ENCODE data around the gene PTPRS. TPM values are rescaled to one million over a fixed set of nuclear protein-coding genes. Genes with fewer than 3 reads are reported as not detected.
"Not testable (repeated sequence)": the region's sequence is repeated elsewhere in the genome, so short reads cannot be mapped to it uniquely, and the experiment has no call there.

Gene PTPRS
- 52.5 and 66.6 TPM in 2 replicates for total RNA-seq (2014; rRNA removed; shearing (Covaris generic))

- Histone ChIP-seq H3K27ac (no peak within 1 kb of the TSS), H3K4me1 (replicated peaks) (peaks cover 24% of the 10 kb centered on the region)
Measured at GRCh38 chr19:5340637-5341447, at the start of gene PTPRS. PTPRS (minus strand) TSS chr19:5340812; CDS start chr19:5286140, 54,672 bp downstream.

GRCh38 chr19:5389353-5389752, 48.7 kb upstream of the PTPRS start:
- H3K4me1 ChIP-seq (replicated peaks): no peaks in the 10 kb centered on the region
- H3K27me3 ChIP-seq (replicated peaks): peaks cover 29% of the 10 kb centered on the region
- no peak overlapping the region for H3K4me3 ChIP-seq
- 0 out of 2 replicates have a peak, but pooled peaks cover 2% of the 10 kb centered on the region for H3K9me3 ChIP-seq (replicated peaks)
- no peak overlapping the region for H3K27ac ChIP-seq
- no peaks in the 10 kb centered on the region for H3K36me3 ChIP-seq
- DNase-seq (ENCODE audit: low read depth in 1 of 2, low spot score in 2 of 2): no peak

More at GRCh38 chr19:5340637-5341447, at the start of gene PTPRS:
- H3K4me3 ChIP-seq: peak within 1 kb of the TSS; percentile 43
- peak; percentile 73 to 87 for DNase-seq (ENCODE audit: low read depth in 1 of 2, low spot score in 2 of 2)
- H3K27me3 ChIP-seq (replicated peaks): peaks cover 21% of the 10 kb centered on the region
- H3K36me3 ChIP-seq: no peaks in the 10 kb centered on the region
- H3K9me3 ChIP-seq (replicated peaks): peaks cover 4% of the 10 kb centered on the region; the same call in 1 of the 2 replicates

- no peak overlapping the region for H3K27ac ChIP-seq
- no peaks in the 10 kb centered on the region for H3K36me3 ChIP-seq
- no peaks in the 10 kb centered on the region for H3K4me1 ChIP-seq (replicated peaks)
- H3K4me3 ChIP-seq: no peak overlapping the region
- 0 out of 2 replicates have a peak, but pooled peaks cover 2% of the 10 kb centered on the region for H3K9me3 ChIP-seq (replicated peaks)
- no peak for DNase-seq (ENCODE audit: low read depth in 1 of 2, low spot score in 2 of 2)
- peaks cover 13% of the 10 kb centered on the region for H3K27me3 ChIP-seq (replicated peaks)
Measured at GRCh38 chr19:5387472-5387871, 46.9 kb upstream of the PTPRS start.

- 0 out of 2 replicates have a peak, but pooled peaks cover 2% of the 10 kb centered on the region for H3K9me3 ChIP-seq (replicated peaks)
- H3K27ac ChIP-seq: no peak overlapping the region
- no peak for DNase-seq (ENCODE audit: low read depth in 1 of 2, low spot score in 2 of 2)
- H3K4me1 ChIP-seq (replicated peaks): no peaks in the 10 kb centered on the region
- no peak overlapping the region for H3K4me3 ChIP-seq
- H3K36me3 ChIP-seq: no peaks in the 10 kb centered on the region
- peaks cover 7% of the 10 kb centered on the region for H3K27me3 ChIP-seq (replicated peaks)
Measured at GRCh38 chr19:5386841-5387240, 46.2 kb upstream of the PTPRS start.

GRCh38 chr19:5381197-5381596, 40.6 kb upstream of the PTPRS start:
- not testable (repeated sequence) for H3K27me3 ChIP-seq (replicated peaks); H3K4me1 ChIP-seq (replicated peaks); H3K27ac ChIP-seq; H3K4me3 ChIP-seq; H3K9me3 ChIP-seq (replicated peaks); DNase-seq (ENCODE audit: low read depth in 1 of 2, low spot score in 2 of 2); H3K36me3 ChIP-seq

GRCh38 chr19:5380215-5380919, 39.8 kb upstream of the PTPRS start:
- H3K9me3 ChIP-seq (replicated peaks): 0 out of 2 replicates have a peak, but pooled peaks cover 2% of the 10 kb centered on the region
- H3K27ac ChIP-seq: no peak overlapping the region
- no peak for DNase-seq (ENCODE audit: low read depth in 1 of 2, low spot score in 2 of 2)
- H3K4me1 ChIP-seq (replicated peaks): no peaks in the 10 kb centered on the region
- H3K36me3 ChIP-seq: no peaks in the 10 kb centered on the region
- H3K4me3 ChIP-seq: no peak overlapping the region
- H3K27me3 ChIP-seq (replicated peaks): no peaks in the 10 kb centered on the region; the same call in 1 of the 2 replicates

- H3K27ac ChIP-seq: no peak overlapping the region
Measured at GRCh38 chr19:5376928-5377327, 36.3 kb upstream of the PTPRS start.

GRCh38 chr19:5372572-5373200, 32.1 kb upstream of the PTPRS start:
- H3K27me3 ChIP-seq (replicated peaks): no peaks in the 10 kb centered on the region
- H3K4me3 ChIP-seq: no peak overlapping the region
- H3K9me3 ChIP-seq (replicated peaks): 0 out of 2 replicates have a peak, but pooled peaks cover 2% of the 10 kb centered on the region
- H3K27ac ChIP-seq: no peak overlapping the region
- DNase-seq (ENCODE audit: low read depth in 1 of 2, low spot score in 2 of 2): no peak
- H3K4me1 ChIP-seq (replicated peaks): no peaks in the 10 kb centered on the region
- H3K36me3 ChIP-seq: no peaks in the 10 kb centered on the region

More at GRCh38 chr19:5376928-5377327, 36.3 kb upstream of the PTPRS start:
- Histone ChIP-seq H3K27me3 (replicated peaks) (no peaks in the 10 kb centered on the region), H3K9me3 (replicated peaks) (0 out of 2 replicates have a peak, but pooled peaks cover 4% of the 10 kb centered on the region), H3K36me3 (no peaks in the 10 kb centered on the region), H3K4me1 (replicated peaks) (no peaks in the 10 kb centered on the region), H3K4me3 (no peak overlapping the region)
- no peak for DNase-seq (ENCODE audit: low read depth in 1 of 2, low spot score in 2 of 2)

GRCh38 chr19:5369962-5370367, 29.4 kb upstream of the PTPRS start:
- 0 out of 2 replicates have a peak, but pooled peaks cover 2% of the 10 kb centered on the region for H3K9me3 ChIP-seq (replicated peaks)
- DNase-seq (ENCODE audit: low read depth in 1 of 2, low spot score in 2 of 2): peak; percentile 24 to 66
- H3K4me3 ChIP-seq: no peak overlapping the region
- no peak overlapping the region for H3K27ac ChIP-seq
- H3K27me3 ChIP-seq (replicated peaks): no peaks in the 10 kb centered on the region
- no peaks in the 10 kb centered on the region for H3K4me1 ChIP-seq (replicated peaks)
- no peaks in the 10 kb centered on the region for H3K36me3 ChIP-seq

- H3K27ac ChIP-seq: no peak overlapping the region
- H3K27me3 ChIP-seq (replicated peaks): no peaks in the 10 kb centered on the region
- H3K9me3 ChIP-seq (replicated peaks): 0 out of 2 replicates have a peak, but pooled peaks cover 2% of the 10 kb centered on the region
- no peak overlapping the region for H3K4me3 ChIP-seq
- no peaks in the 10 kb centered on the region for H3K4me1 ChIP-seq (replicated peaks)
- no peaks in the 10 kb centered on the region for H3K36me3 ChIP-seq
- no peak for DNase-seq (ENCODE audit: low read depth in 1 of 2, low spot score in 2 of 2)
Measured at GRCh38 chr19:5369304-5369703, 28.7 kb upstream of the PTPRS start.

GRCh38 chr19:5367530-5368133, 27.0 kb upstream of the PTPRS start:
- Histone ChIP-seq H3K4me3 (no peak overlapping the region), H3K36me3 (no peaks in the 10 kb centered on the region), H3K27ac (no peak overlapping the region), H3K9me3 (replicated peaks) (0 out of 2 replicates have a peak, but pooled peaks cover 2% of the 10 kb centered on the region), H3K27me3 (replicated peaks) (no peaks in the 10 kb centered on the region), H3K4me1 (replicated peaks) (no peaks in the 10 kb centered on the region)
- DNase-seq (ENCODE audit: low read depth in 1 of 2, low spot score in 2 of 2): no peak

GRCh38 chr19:5365905-5366304, 25.3 kb upstream of the PTPRS start:
- H3K27ac ChIP-seq: no peak overlapping the region
- no peaks in the 10 kb centered on the region for H3K36me3 ChIP-seq
- no peaks in the 10 kb centered on the region for H3K4me1 ChIP-seq (replicated peaks)
- no peak for DNase-seq (ENCODE audit: low read depth in 1 of 2, low spot score in 2 of 2)
- H3K9me3 ChIP-seq (replicated peaks): no peaks in the 10 kb centered on the region
- no peak overlapping the region for H3K4me3 ChIP-seq
- H3K27me3 ChIP-seq (replicated peaks): peaks cover 3% of the 10 kb centered on the region; the same call in 1 of the 2 replicates

- H3K27ac ChIP-seq: no peak overlapping the region
- H3K4me1 ChIP-seq (replicated peaks): no peaks in the 10 kb centered on the region; the same call in 1 of the 2 replicates
- DNase-seq (ENCODE audit: low read depth in 1 of 2, low spot score in 2 of 2): no peak
- H3K36me3 ChIP-seq: no peaks in the 10 kb centered on the region
- peaks cover 16% of the 10 kb centered on the region for H3K27me3 ChIP-seq (replicated peaks)
- H3K9me3 ChIP-seq (replicated peaks): no peaks in the 10 kb centered on the region
- no peak overlapping the region for H3K4me3 ChIP-seq
Measured at GRCh38 chr19:5364674-5365073, 24.1 kb upstream of the PTPRS start.
